Measurements from ENCODE around the gene CASK. TPM values are rescaled to one million over a fixed set of nuclear protein-coding genes. Genes with fewer than 3 reads are reported as not detected.

The CASK gene
- total and polyA plus RNA-seq, 2 of the 13 experiments (the other 11 are each of a cell fraction or from before 2014, with no cell fraction given), result 14.5 to 16.0 TPM

DNA sequence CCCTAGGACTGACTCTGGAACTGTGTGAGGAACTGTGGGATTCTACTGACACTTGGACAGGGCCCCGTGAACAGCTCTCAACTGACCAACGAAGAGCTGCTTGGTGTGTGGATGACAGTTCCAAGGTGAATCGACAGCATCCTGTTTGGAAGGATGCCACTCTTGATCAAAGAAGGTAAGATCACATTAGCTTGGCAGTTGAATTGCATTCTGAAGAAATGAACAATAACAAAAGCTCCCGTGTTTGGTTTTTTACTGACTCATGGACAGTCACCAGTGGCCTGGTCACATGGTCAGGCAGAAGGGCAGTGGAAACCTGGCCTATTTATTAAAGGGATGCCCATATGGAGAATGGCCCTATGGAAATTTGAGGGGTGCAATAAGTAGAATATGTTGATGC lies 267.7 kb downstream of the CASK start (continued):
- TF ChIP-seq, protein P1, sequence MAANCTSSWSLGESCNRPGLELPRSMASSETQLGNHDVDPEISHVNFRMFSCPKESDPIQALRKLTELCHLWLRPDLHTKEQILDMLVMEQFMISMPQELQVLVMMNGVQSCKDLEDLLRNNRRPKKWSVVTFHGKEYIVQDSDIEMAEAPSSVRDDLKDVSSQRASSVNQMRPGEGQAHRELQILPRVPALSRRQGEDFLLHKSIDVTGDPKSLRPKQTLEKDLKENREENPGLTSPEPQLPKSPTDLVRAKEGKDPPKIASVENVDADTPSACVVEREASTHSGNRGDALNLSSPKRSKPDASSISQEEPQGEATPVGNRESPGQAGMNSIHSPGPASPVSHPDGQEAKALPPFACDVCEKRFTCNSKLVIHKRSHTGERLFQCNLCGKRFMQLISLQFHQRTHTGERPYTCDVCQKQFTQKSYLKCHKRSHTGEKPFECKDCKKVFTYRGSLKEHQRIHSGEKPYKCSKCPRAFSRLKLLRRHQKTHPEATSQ (CRISPR knock-in tag; IDR thresholded peaks at IDR 0.05; ENCODE audit: borderline replicate concordance), result no peak
- TF ChIP-seq HMG20B (CRISPR knock-in tag; conservative IDR thresholded peaks at IDR 0.05), result no peak
- no peak for TF ChIP-seq ZFP1 (CRISPR knock-in tag; IDR thresholded peaks at IDR 0.05)
- no peak for TF ChIP-seq ATF3 (CRISPR knock-in tag; IDR thresholded peaks at IDR 0.05)
- no peak for TF ChIP-seq ZNF329 (CRISPR knock-in tag; IDR thresholded peaks at IDR 0.05; ENCODE audit: low read depth)
- TF ChIP-seq ZNF703 (CRISPR knock-in tag; IDR thresholded peaks at IDR 0.05; ENCODE audit: borderline replicate concordance), result no peak
- TF ChIP-seq ZNF20 (CRISPR knock-in tag; IDR thresholded peaks at IDR 0.05), result no peak

DNA sequence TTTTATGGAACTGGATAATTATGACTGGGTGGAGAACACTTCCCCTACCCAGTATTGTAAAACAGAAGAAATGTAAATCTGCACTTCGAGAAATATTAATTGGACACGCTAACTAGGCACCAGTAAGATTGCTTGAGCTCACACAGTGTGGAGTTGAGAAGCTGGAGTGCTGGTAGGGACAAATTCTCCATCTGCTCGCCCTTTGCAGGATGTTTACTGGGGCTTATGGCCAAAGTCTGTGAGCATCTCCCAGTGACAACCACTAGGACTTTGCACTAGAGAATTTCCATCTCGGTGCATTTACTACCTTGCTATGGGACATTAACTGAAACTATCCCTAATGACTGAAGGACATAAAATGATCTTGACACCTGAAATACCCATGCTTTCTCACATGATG lies 268.3 kb downstream of the CASK start:
- Histone ChIP-seq H3K27me3 (ENCODE audit: control insufficient read depth in 1 of 2, insufficient read depth in 2 of 2, low read length in 2 of 2) (no peaks in the 10 kb centered on the region), H3K9me3 (ENCODE audit: low read length) (no peaks in the 10 kb centered on the region), H3K4me1 (ENCODE audit: insufficient read depth, low read length) (no peaks in the 10 kb centered on the region; the same call in 1 of the 2 replicates), H2AFZ (ENCODE audit: low read length) (no peak overlapping the region), H3K36me3 (replicated peaks in 1 of 2; ENCODE audit: control insufficient read depth in 1 of 2, insufficient read depth in 2 of 2, low read length in 2 of 2) (peaks cover 2 to 4% of the 10 kb centered on the region in 2 experiments; a peak in 2 of 5 replicates), H4K20me1 (ENCODE audit: insufficient read depth, low read length) (no peaks in the 10 kb centered on the region), H3K27ac (ENCODE audit: extremely low read length, insufficient read depth, low read length) (no peak overlapping the region), H3K4me3 (replicated peaks in 1 of 3; ENCODE audit: insufficient read depth in 1 of 3, low read depth in 2 of 3, low read length in 3 of 3) (no peak overlapping the region), H3K9ac (ENCODE audit: insufficient read depth, low read depth, low read length) (no peak overlapping the region), H3K79me2 (ENCODE audit: insufficient read depth, low read length) (no peaks in the 10 kb centered on the region), H3K4me2 (ENCODE audit: low read depth, low read length) (no peak overlapping the region)
- intact Hi-C loops (cut with micrococcal nuclease; ENCODE audit: unreplicated experiment), result no loop called here
- no peak for DNase-seq (ENCODE audit: low spot score)
- WGBS (ENCODE audit: low lambda C conversion rate), result 92% methylated on average over 4 of the region's 4 CpGs
- CTCF ChIA-PET (ENCODE audit: low intra/inter-chr PET ratio, low total read pairs), result no interaction called here
- no peak for FAIRE-seq
- no TSS peak for BruUV-seq (replicated peaks)
- ATAC-seq, result no peak
- in situ Hi-C loops (cut with HindIII; ENCODE audit: extremely low pct_ligation_motif_present, low pct_unique_long_range_greater_than_20kb), result no loop called here
- POLR2A ChIA-PET, result no interaction called here
- TF ChIP-seq ZSCAN30 (CRISPR knock-in tag; IDR thresholded peaks at IDR 0.05) (no peak), NCOA5 (CRISPR knock-in tag; IDR thresholded peaks at IDR 0.05) (no peak), USF2 (IDR thresholded peaks at IDR 0.05; ENCODE audit: low read depth, low read length) (no peak), USF2 (CRISPR knock-in tag; IDR thresholded peaks at IDR 0.05; ENCODE audit: borderline replicate concordance) (no peak), ZKSCAN1 (IDR thresholded peaks at IDR 0.05; ENCODE audit: low read length) (no peak), TEAD3 (CRISPR knock-in tag; optimal IDR thresholded peaks at IDR 0.05; ENCODE audit: borderline replicate concordance) (no peak), ZNF788 (CRISPR knock-in tag; IDR thresholded peaks at IDR 0.05; ENCODE audit: borderline replicate concordance) (no peak), TGIF2 (CRISPR knock-in tag; IDR thresholded peaks at IDR 0.05) (no peak), ZNF781 (CRISPR knock-in tag; IDR thresholded peaks at IDR 0.05; ENCODE audit: borderline replicate concordance, not compliant biosample characterization) (no peak), PREB (CRISPR knock-in tag; IDR thresholded peaks at IDR 0.05) (no peak), ATF7-NPFF (CRISPR knock-in tag; IDR thresholded peaks at IDR 0.05; ENCODE audit: low read depth) (no peak), ZNF143 (CRISPR knock-in tag; IDR thresholded peaks at IDR 0.05) (no peak)
- TF ChIP-seq, protein P2, sequence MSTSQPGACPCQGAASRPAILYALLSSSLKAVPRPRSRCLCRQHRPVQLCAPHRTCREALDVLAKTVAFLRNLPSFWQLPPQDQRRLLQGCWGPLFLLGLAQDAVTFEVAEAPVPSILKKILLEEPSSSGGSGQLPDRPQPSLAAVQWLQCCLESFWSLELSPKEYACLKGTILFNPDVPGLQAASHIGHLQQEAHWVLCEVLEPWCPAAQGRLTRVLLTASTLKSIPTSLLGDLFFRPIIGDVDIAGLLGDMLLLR (CRISPR knock-in tag; IDR thresholded peaks at IDR 0.05), result no peak

Data from HepG2 (cell line).